ENCODE data around the gene ARHGAP15. TPM values are rescaled to one million over a fixed set of nuclear protein-coding genes. Genes with fewer than 3 reads are reported as not detected.
A peak's percentile ranks its signal among the peaks of the same experiment; 100 is the strongest.

ARHGAP15 gene
- total RNA-seq, 1 donor from 2014 or later: 0.51 TPM

DNA sequence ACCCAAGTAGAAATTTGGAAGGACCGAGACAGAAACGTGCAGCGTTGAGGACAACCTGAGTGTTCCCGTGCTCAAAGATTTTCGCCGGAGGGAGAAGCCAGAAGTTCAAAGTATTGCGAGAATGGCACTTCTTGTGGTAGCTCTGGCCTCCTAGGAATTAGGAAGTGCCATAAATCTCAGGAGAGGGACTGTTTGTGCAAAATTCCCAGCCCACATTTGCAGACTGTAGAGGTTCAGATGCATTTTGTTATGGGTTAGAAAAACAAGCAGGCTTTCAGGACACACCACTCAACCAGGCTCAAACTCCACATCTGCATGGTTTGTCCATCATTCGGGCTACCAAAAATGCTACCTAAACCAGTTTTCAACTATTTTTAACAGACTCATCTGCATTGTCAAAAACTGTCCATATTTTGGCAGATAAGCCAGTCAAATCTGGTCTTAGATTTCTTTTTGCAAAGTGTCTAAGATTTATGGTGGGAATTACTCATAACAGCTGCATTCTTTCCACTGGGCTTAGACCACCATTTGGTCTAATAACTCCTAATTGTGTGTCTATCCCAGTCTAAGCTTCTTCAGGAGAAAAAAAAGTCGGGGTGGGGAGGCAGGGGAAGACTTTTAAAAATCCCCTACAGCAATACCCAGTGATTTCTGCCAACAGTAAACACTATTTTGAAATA is 422.9 kb downstream of the ARHGAP15 start:
- Mint-ChIP-seq H3K27ac (peak overlapping the region; percentile 84), H3K36me3 (peaks cover 6% of the 10 kb centered on the region), H3K9me3 (peaks cover 8% of the 10 kb centered on the region), H3K4me3 (no peak overlapping the region), H3K27me3 (ENCODE audit: low read depth) (no peaks in the 10 kb centered on the region), H3K4me1 (peaks cover 30% of the 10 kb centered on the region)
- no peak for DNase-seq (ENCODE audit: low spot score in 2 of 2, unreplicated experiment in 2 of 2)
- TF ChIP-seq, protein P1, sequence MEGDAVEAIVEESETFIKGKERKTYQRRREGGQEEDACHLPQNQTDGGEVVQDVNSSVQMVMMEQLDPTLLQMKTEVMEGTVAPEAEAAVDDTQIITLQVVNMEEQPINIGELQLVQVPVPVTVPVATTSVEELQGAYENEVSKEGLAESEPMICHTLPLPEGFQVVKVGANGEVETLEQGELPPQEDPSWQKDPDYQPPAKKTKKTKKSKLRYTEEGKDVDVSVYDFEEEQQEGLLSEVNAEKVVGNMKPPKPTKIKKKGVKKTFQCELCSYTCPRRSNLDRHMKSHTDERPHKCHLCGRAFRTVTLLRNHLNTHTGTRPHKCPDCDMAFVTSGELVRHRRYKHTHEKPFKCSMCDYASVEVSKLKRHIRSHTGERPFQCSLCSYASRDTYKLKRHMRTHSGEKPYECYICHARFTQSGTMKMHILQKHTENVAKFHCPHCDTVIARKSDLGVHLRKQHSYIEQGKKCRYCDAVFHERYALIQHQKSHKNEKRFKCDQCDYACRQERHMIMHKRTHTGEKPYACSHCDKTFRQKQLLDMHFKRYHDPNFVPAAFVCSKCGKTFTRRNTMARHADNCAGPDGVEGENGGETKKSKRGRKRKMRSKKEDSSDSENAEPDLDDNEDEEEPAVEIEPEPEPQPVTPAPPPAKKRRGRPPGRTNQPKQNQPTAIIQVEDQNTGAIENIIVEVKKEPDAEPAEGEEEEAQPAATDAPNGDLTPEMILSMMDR (IDR thresholded peaks at IDR 0.05; ENCODE audit: unreplicated experiment): no peak

DNA sequence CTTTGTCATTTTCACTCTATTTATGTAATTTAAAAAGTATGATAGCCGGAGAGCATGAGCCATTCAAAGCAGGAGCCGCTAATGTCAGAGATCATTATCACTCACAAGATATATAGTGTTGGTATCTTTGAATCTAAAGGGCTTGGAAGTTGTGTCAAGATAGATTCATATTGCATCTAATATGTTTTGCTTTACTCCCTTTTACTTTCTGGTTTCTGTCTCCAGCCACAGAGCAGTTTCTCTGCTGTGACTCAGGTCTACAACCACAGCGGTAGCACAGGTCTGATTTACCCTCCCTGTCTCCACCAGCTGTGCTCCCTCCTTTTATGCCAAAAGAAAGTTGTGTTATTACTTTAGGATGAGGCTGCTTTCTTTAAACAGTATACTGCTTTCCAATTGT is 424.0 kb downstream of the ARHGAP15 start:
- H3K27ac Mint-ChIP-seq: peak overlapping the region; percentile 88
- H3K27me3 Mint-ChIP-seq (ENCODE audit: low read depth): no peaks in the 10 kb centered on the region
- peaks cover 10% of the 10 kb centered on the region for H3K9me3 Mint-ChIP-seq
- peaks cover 37% of the 10 kb centered on the region for H3K4me1 Mint-ChIP-seq
- H3K36me3 Mint-ChIP-seq: peaks cover 6% of the 10 kb centered on the region
- no peak overlapping the region for H3K4me3 Mint-ChIP-seq
- TF ChIP-seq, protein P1 (IDR thresholded peaks at IDR 0.05; ENCODE audit: unreplicated experiment): no peak
- no peak for DNase-seq (ENCODE audit: low spot score in 2 of 2, unreplicated experiment in 2 of 2)

DNA sequence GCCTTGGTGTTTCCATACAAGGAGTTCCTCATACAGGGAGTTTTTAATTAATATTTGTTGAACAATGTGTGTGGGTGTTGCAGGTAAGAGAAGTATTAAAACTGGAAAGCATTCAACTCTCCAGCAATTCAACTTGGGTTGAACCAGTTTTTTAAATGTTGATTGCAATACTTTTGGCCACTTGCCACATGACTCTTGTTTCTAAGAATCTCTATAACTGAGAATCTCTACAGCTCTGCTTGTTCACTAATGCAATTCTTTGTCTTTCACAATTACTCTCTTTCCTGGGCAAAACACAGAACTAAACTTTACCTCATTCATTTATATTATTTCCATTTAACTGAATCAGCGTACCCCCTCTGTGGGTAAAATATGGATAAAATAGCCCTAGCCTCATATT is 429.4 kb downstream of the ARHGAP15 start:
- Mint-ChIP-seq H3K4me3 (no peak overlapping the region), H3K27me3 (ENCODE audit: low read depth) (no peaks in the 10 kb centered on the region), H3K27ac (peak overlapping the region; percentile 49), H3K4me1 (peaks cover 38% of the 10 kb centered on the region), H3K36me3 (peaks cover 4% of the 10 kb centered on the region), H3K9me3 (peaks cover 10% of the 10 kb centered on the region)
- TF ChIP-seq, protein P1 (IDR thresholded peaks at IDR 0.05; ENCODE audit: unreplicated experiment): no peak
- no peak for DNase-seq (ENCODE audit: low spot score in 2 of 2, unreplicated experiment in 2 of 2)

DNA sequence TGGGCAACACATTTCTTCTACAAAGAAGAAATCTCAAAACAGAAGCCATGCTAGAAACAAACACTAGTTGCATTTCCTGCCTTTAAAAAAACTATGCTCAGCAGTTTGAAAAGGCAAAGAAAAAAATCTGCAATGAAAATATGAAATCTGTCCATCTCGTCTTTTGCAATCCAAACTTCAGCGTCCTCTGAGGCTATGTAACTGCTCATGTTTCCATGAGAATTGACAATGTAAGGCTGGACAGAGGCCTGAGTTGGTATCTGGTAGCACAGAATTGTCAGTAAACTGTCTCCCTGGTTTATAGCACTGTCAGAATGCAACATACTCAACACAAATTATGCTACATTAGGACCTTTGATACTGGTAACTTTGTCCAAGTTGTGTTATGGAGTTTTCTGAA is 429.9 kb downstream of the ARHGAP15 start:
- no peak for DNase-seq (ENCODE audit: low spot score in 2 of 2, unreplicated experiment in 2 of 2)
- peaks cover 10% of the 10 kb centered on the region for H3K9me3 Mint-ChIP-seq
- H3K27me3 Mint-ChIP-seq (ENCODE audit: low read depth): no peaks in the 10 kb centered on the region
- H3K36me3 Mint-ChIP-seq: peaks cover 4% of the 10 kb centered on the region
- peak overlapping the region; percentile 49 for H3K27ac Mint-ChIP-seq
- TF ChIP-seq, protein P1 (IDR thresholded peaks at IDR 0.05; ENCODE audit: unreplicated experiment): no peak
- H3K4me1 Mint-ChIP-seq: peaks cover 35% of the 10 kb centered on the region
- H3K4me3 Mint-ChIP-seq: no peak overlapping the region

DNA sequence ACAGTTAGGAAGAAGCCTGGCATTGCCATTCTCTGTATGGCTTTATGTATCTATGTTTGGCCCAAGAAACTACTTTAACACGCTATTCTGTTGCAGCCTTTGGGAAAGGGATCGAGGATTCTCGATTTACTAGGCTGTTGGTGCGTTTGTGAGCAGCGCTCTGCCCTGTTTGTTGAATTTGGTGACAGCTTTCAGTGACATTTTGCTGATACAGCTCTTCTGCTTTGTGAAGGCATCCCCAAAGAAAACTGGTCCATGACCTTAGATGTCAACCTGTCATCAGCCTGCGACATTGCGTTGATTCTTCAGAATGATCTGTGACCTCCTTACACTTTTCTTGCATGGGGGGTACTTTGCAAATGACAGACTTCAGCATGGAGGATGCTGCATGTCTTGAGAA is 431.5 kb downstream of the ARHGAP15 start:
- Mint-ChIP-seq H3K9me3 (peaks cover 10% of the 10 kb centered on the region), H3K36me3 (peaks cover 4% of the 10 kb centered on the region), H3K27me3 (ENCODE audit: low read depth) (no peaks in the 10 kb centered on the region), H3K4me3 (no peak overlapping the region), H3K27ac (no peak overlapping the region), H3K4me1 (peaks cover 29% of the 10 kb centered on the region)
- TF ChIP-seq, protein P1 (IDR thresholded peaks at IDR 0.05; ENCODE audit: unreplicated experiment): no peak
- DNase-seq (ENCODE audit: low spot score in 2 of 2, unreplicated experiment in 2 of 2): no peak

All from mesothelial cell of epicardium (in vitro differentiated cells).